Measurements from ENCODE around the gene REV3L.
"Not testable (repeated sequence)": the region's sequence is repeated elsewhere in the genome, so short reads cannot be mapped to it uniquely, and the experiment has no call there.

REV3L gene

DNA sequence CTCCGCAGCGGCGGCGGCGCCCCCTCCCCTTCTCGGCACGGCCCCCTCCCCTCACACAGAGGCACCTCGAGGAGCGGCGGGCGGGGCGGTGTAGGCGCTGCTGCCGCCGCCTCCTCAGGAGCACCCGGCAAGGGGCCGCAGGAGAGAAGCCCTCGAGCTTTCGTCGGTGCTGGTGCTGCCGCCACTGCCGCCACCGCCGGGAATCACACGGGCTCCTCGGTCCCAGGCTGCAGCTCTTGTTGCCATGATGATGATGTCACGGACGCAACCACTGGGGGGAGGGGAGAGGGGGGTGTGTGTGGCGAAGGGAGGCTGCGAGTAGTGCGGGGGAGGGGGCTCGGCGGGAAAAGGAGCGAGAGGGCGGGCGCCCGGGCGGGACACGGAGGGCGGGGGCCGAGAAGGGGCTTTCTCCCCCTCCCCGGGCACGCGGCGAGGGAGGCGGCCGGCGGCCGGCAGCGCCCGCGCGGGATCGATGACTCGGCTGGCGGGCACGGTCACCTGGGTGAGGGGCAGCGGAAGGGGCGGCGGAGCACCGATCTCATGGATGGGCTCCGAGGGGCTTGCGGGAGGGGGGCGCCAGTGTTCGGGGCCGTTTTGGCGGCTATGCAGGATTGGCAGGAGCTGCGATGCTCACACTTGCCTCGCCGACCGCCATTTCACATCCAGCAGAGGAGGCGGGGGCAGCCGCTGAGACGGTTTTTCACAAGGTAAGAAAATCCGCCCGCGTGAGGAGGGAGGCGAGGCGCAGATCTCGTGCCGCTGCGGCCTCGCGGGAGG is at the start of gene REV3L:
REV3L (minus strand) TSS at position 260 of the 777 bp plus-strand sequence. CDS start 330 bp downstream, outside the sequence.
- DNase-seq = peak; percentile 89

- DNase-seq = no peak
These were observed 48.2 kb upstream of the REV3L start for GRCh38 chr6:111531185-111531584.

DNA sequence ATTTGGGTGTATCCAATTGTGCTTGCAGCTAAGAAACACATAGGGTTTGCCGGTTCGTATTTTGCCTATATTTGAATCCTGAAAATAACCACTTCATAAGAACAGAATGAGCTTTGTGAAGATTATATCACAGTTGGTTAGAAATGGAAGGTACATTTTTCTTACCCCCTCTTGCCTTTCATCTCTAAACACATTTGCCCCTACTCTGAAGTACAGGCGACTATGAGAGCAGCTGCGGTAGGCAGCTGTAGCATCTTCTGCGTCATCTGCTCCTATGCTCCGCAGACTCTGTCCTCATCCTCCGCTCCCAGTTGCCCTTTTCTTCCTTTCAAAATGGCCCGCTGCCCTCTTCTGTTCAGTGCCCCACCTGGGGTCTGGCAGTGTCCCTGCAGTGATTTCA is 47.6 kb upstream of the REV3L start:
- no peak for DNase-seq

- DNase-seq = no peak
These were observed 47.2 kb upstream of the REV3L start for GRCh38 chr6:111530218-111530617.

GRCh38 chr6:111527367-111527766 is 44.3 kb upstream of the REV3L start:
- no peak for DNase-seq

DNA sequence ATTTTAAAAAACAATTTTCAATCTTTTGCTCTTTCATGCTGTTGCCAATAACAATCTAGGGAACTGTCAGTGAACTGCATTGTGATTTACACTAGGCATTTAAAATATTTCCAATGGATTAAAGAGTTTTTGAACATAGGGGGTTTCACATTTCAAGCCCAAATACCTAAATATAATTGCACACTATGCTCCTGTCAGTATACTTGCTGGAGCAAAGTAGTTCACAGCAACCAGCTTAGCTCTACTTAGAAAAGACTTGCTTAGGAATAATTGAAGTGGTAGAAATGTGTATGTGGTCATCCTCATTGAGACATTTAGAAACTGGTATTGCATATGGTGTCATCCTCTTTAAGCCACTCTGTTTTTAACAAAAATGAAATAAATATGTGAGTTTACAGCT is 41.7 kb upstream of the REV3L start:
- no peak for DNase-seq

DNA sequence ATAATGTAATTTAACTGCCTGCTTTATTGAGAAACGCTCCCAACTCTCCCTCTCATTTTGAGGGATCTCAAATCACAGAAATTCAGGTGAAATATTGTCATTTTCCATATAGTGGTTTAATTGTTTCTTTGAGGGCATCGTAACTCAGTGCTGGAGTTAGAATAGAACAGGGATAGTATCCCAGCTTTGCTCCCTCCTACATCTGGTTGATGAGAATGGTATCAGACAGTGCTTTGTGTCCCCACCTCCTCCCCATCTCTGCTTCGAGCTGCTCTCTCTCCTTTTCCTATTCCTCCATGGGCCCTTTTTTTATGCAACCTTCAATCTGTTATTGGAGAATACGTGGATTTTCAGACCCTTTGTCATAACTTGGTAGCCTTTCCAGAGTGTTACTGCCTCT is 41.2 kb upstream of the REV3L start:
- no peak for DNase-seq

- no peak for DNase-seq
These were observed 40.6 kb upstream of the REV3L start for GRCh38 chr6:111523484-111524167.

DNA sequence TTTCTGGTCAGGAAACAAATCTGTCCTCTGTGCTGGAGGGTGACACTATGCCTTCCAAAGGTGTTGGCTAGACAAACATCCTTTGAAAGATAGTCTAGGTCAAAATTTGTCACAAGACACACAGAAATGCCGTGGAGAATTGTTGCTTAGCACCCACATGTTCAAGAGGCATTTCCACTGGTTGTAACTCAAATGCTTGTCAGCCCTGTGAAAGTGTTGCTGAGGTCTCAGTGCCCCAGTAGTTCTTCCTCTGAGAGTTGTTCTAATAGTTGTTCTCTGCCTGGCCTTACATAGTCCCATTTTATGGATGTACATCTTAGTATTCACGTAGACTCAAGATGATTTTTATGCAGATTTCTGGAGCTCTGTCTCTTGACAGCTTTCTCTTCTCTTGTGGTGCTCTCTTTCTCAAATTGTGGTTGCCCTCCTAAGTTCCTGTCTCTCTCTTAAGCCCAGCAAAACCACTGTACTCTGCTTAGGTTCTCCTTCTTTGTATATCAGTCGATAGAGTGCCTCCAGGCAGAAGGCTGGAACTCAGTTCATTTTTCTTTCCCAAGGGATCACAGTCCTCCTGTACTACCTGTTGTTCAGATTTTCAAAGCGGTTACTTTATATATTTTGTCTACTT is 39.5 kb upstream of the REV3L start:
- DNase-seq = no peak

GRCh38 chr6:111521497-111522270 is 38.7 kb upstream of the REV3L start:
- DNase-seq = no peak

- no peak for DNase-seq
These were observed 37.5 kb upstream of the REV3L start for GRCh38 chr6:111520524-111520923.

GRCh38 chr6:111517965-111518364 is 34.9 kb upstream of the REV3L start:
- no peak for DNase-seq

GRCh38 chr6:111515259-111515658 is 32.2 kb upstream of the REV3L start:
- no peak for DNase-seq

- DNase-seq = not testable (repeated sequence)
These were observed 31.5 kb upstream of the REV3L start for GRCh38 chr6:111514531-111514930.

GRCh38 chr6:111507219-111507618 is 24.2 kb upstream of the REV3L start:
- not testable (repeated sequence) for DNase-seq

DNA sequence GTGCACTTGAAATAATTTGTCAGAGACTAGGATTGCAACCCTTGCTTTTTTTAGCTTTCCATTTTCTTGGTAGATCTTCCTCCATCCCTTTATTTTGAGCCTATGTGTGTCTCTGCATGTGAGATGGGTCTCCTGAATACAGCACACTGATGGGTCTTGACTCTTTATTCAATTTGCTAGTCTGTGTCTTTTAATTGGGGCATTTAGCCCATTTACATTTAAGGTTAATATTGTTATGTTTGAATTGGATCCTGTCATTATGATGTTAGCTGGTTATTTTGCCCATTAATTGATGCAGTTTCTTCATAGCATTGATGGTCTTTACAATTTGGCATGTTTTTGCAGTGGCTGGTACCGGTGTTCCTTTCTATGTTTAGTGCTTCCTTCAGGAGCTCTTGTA is 22.5 kb upstream of the REV3L start:
- DNase-seq = not testable (repeated sequence)

DNA sequence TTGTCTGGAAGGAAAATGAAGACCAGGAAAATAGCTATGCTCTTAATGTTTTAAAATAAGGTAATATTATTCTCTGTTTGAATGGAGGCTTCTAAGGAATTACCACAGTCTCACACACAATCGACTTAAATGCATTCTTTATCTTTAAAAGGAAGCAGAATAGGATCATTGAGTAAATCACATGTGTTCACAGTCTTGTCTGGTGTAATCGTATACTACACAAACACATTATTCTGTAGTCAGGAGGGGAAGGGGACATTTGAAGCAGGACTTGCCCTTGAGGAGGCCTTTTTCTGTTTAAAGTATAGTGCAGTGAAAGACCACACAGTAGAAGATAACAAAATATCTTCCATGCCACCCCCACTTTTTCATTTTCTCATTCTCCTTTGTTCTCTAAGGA is 20.6 kb upstream of the REV3L start:
- DNase-seq = no peak

GRCh38 chr6:111503194-111503593 is 20.2 kb upstream of the REV3L start:
- no peak for DNase-seq

DNA sequence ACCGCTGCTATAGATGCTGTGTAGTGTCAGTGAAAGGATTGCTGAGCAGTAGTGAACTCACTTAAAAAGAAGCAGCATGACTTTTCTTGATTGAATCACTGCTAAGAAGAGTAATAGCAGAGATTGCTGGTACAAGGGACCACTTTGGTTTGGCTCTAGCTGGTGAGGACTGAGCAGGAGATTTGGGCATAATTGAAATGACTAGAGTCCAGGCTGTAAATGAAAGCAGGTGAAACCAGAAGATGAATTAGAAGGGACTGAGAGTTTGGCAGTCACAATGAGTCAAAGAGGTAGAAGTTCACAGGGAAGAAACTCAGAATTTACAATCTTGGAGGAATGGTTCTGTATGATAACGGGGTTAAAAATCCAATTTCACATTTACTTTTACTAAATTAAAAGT is 19.1 kb upstream of the REV3L start:
- DNase-seq = no peak

GRCh38 chr6:111499269-111499793 is 16.3 kb upstream of the REV3L start:
- no peak for DNase-seq

DNA sequence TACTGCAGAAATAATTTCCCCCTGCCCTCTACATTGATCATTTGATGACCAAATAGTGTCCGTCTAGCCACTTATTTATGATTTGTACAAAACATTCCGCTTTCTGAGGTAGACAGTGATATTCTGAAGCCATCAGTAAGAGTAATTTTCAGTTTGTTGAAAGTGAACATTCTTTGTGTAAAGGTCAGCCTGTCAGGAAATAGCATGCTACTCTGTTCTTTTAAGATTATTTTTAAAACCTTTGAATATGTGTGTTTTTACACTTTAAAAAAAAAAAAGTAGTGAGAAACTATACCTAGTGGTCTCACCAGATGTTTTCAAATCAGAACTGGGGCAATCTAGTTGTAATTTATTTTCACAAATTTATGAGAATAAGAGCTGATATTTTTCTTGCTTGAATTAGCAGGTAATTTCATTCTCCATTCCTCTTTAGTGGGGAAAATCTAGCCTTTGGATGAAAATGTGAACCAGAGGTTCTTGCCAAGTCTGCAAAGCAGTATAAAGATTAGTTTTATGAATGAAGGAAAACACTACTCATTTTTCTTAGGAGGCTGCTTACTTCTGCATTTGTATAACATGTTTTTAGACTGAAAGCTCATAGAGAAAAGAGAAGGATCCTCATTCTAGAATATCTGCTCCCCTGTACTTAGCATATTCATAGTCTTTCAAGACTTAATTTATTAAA is 12.1 kb upstream of the REV3L start:
- DNase-seq = no peak

- no peak for DNase-seq
These were observed 9.5 kb upstream of the REV3L start for GRCh38 chr6:111492499-111492898.

All from stimulated activated naive CD4-positive, alpha-beta T cell treated with Interleukin-2 at 50 U/mL for 16 hours (primary cell).